Breast epithelium (tissue), 4 donors: ENCODE results near the gene MDN1. TPM values are rescaled to one million over a fixed set of nuclear protein-coding genes. Genes with fewer than 3 reads are reported as not detected.
"Not testable (repeated sequence)": the region's sequence is repeated elsewhere in the genome, so short reads cannot be mapped to it uniquely, and the experiment has no call there.

Experiments used
- DNase-seq, 2 donors: peaks; one replicate each; pipeline ENCODE4 v3.0.0-alpha.2; 2019; ENCODE audit warnings: low spot score in 2 of 2
- H3K27ac ChIP-seq, 2 donors: fragments of 200-600 bp; sonication (generic) in 1 of 2; one replicate each; pipeline ENCODE4 v1.5.1; 2016 to 2019; ENCODE audit warnings: mild to moderate bottlenecking in 1 of 2
- H3K27me3 ChIP-seq, 2 donors: fragments of 200-600 bp; sonication (generic) in 1 of 2; one replicate each; pipeline versions ENCODE4 v1.5.1 to v1.6.0; 2017 to 2019; ENCODE audit warnings: control low read depth in 1 of 2, mild to moderate bottlenecking in 1 of 2
- H3K36me3 ChIP-seq: fragments of 200-600 bp; one replicate; pipeline ENCODE4 v1.5.1; 2019
- H3K4me1 ChIP-seq, 2 donors: fragments of 200-600 bp; sonication (generic); one replicate each; pipeline ENCODE4 v1.5.1; 2016 to 2019; ENCODE audit warnings: control low read depth in 1 of 2
- H3K4me3 ChIP-seq, 3 donors: fragments of 200-600 bp; sonication (generic); 1 replicate in 2 of 3; 2 replicates in 1 of 3; pipeline ENCODE4 v1.5.1; 2016 to 2019; ENCODE audit warnings: mild to moderate bottlenecking in 3 of 3, moderate library complexity in 2 of 3
- H3K9me3 ChIP-seq, 2 donors: fragments of 200-600 bp; sonication (generic) in 1 of 2; one replicate each; pipeline ENCODE4 v1.5.1; 2016 to 2019; ENCODE audit warnings: control low read depth in 1 of 2
- CTCF ChIP-seq, 3 donors: fragments of 450-650 bp; IDR thresholded peaks; one replicate each; pipeline ENCODE4 v1.5.1; 2016 to 2017; ENCODE audit warnings: antibody characterized with exemption in 3 of 3, mild to moderate bottlenecking in 3 of 3, moderate library complexity in 3 of 3
- POLR2A ChIP-seq: fragments of 450-650 bp; IDR thresholded peaks from one replicate; pipeline ENCODE4 v1.6.1; 2016; ENCODE audit warnings: antibody characterized with exemption, mild to moderate bottlenecking, moderate library complexity
- POLR2AphosphoS5 ChIP-seq, 3 donors: sonication (generic); formaldehyde crosslinking; IDR thresholded peaks; one replicate each; pipeline ENCODE4 v1.6.1; 2017; ENCODE audit warnings: antibody characterized with exemption in 3 of 3
- intact Hi-C: fragments of 100-400 bp; cut with DNase I; formaldehyde crosslinking; loops from one replicate; pipeline ENCODE4 v1.15.1; 2023; ENCODE audit warnings: low total_unique reads
- total RNA-seq, 3 donors: library from RNA; depleted of rRNA; stranded (reverse); fragments of >200 nt; gene quantifications; one replicate each; pipeline ENCODE4 v1.1.0, GENCODE V29; 2016

Gene MDN1
- total RNA-seq, 3 donors from 2014 or later, result 24.6 to 38.8 (median 38.0) TPM

GRCh38 chr6:89859744-89860143, 40.1 kb upstream of the MDN1 start:
- intact Hi-C loops, result loop anchor here (10.0 kb wide), 1 partner anchor 1685 kb away; no protein-coding TSS in a partner anchor
- TF ChIP-seq CTCF (IDR thresholded peaks at IDR 0.05) (no peak), POLR2A (no peak), POLR2AphosphoS5 (IDR thresholded peaks at IDR 0.05) (no peak)
- Histone ChIP-seq H3K9me3 (no peaks in the 10 kb centered on the region), H3K27me3 (no peaks in the 10 kb centered on the region), H3K27ac (no peak overlapping the region), H3K4me1 (no peaks in the 10 kb centered on the region), H3K36me3 (no peaks in the 10 kb centered on the region), H3K4me3 (no peak overlapping the region)
- DNase-seq, result no peak

GRCh38 chr6:89858041-89858440, 38.4 kb upstream of the MDN1 start:
- Histone ChIP-seq H3K4me1 (no peaks in the 10 kb centered on the region), H3K27ac (no peak overlapping the region), H3K36me3 (no peaks in the 10 kb centered on the region), H3K9me3 (no peaks in the 10 kb centered on the region), H3K4me3 (no peak overlapping the region), H3K27me3 (no peaks in the 10 kb centered on the region)
- TF ChIP-seq CTCF (IDR thresholded peaks at IDR 0.05) (no peak), POLR2AphosphoS5 (IDR thresholded peaks at IDR 0.05) (no peak), POLR2A (no peak)
- intact Hi-C loops, result loop anchor here (10.0 kb wide), 1 partner anchor 1683 kb away; no protein-coding TSS in a partner anchor
- no peak for DNase-seq

- TF ChIP-seq CTCF (IDR thresholded peaks at IDR 0.05) (no peak), POLR2A (no peak), POLR2AphosphoS5 (IDR thresholded peaks at IDR 0.05) (no peak)
- Histone ChIP-seq H3K27ac (no peak overlapping the region), H3K4me1 (no peaks in the 10 kb centered on the region), H3K36me3 (no peaks in the 10 kb centered on the region), H3K4me3 (no peak overlapping the region), H3K27me3 (no peaks in the 10 kb centered on the region), H3K9me3 (no peaks in the 10 kb centered on the region)
- intact Hi-C loops, result loop anchor here (10.0 kb wide), 1 partner anchor 1678 kb away; no protein-coding TSS in a partner anchor
- no peak for DNase-seq
Measured at GRCh38 chr6:89853068-89853467, 33.5 kb upstream of the MDN1 start.

- H3K4me1 ChIP-seq, H3K27ac ChIP-seq, H3K4me3 ChIP-seq, H3K36me3 ChIP-seq, H3K27me3 ChIP-seq, DNase-seq, intact Hi-C loops, H3K9me3 ChIP-seq: not testable (repeated sequence)
Measured at GRCh38 chr6:89847513-89847912, 27.9 kb upstream of the MDN1 start.

- no peak for TF ChIP-seq CTCF (IDR thresholded peaks at IDR 0.05)
- no peak for TF ChIP-seq POLR2A
- TF ChIP-seq POLR2AphosphoS5 (IDR thresholded peaks at IDR 0.05), result no peak
- DNase-seq, result no peak
Measured at GRCh38 chr6:89843070-89843469, 23.5 kb upstream of the MDN1 start.

GRCh38 chr6:89842228-89842627, 22.6 kb upstream of the MDN1 start:
- Histone ChIP-seq H3K36me3 (no peaks in the 10 kb centered on the region), H3K27ac (no peak overlapping the region), H3K4me1 (no peaks in the 10 kb centered on the region), H3K9me3 (no peaks in the 10 kb centered on the region), H3K27me3 (no peaks in the 10 kb centered on the region), H3K4me3 (no peak overlapping the region)
- TF ChIP-seq POLR2A, result no peak
- TF ChIP-seq CTCF (IDR thresholded peaks at IDR 0.05), result no peak
- no peak for DNase-seq
- intact Hi-C loops, result no loop called here

More at GRCh38 chr6:89843070-89843469, 23.5 kb upstream of the MDN1 start:
- no peaks in the 10 kb centered on the region for H3K4me1 ChIP-seq
- no peak overlapping the region for H3K4me3 ChIP-seq
- no peaks in the 10 kb centered on the region for H3K27me3 ChIP-seq
- no peaks in the 10 kb centered on the region for H3K9me3 ChIP-seq
- H3K27ac ChIP-seq, result no peak overlapping the region
- intact Hi-C loops, result no loop called here
- no peaks in the 10 kb centered on the region for H3K36me3 ChIP-seq
